ENCODE data around the gene BABAM2.

The BABAM2 gene

GRCh38 chr2:28312307-28313219, 422.0 kb downstream of the BABAM2 start:
- no peak for DNase-seq (ENCODE audit: low read depth in 2 of 2)

GRCh38 chr2:28313220-28313784, 422.8 kb downstream of the BABAM2 start:
- DNase-seq (ENCODE audit: low read depth in 2 of 2), result no peak

- no peak for DNase-seq (ENCODE audit: low read depth in 2 of 2)
These were observed 424.4 kb downstream of the BABAM2 start for GRCh38 chr2:28314968-28315367.

DNA sequence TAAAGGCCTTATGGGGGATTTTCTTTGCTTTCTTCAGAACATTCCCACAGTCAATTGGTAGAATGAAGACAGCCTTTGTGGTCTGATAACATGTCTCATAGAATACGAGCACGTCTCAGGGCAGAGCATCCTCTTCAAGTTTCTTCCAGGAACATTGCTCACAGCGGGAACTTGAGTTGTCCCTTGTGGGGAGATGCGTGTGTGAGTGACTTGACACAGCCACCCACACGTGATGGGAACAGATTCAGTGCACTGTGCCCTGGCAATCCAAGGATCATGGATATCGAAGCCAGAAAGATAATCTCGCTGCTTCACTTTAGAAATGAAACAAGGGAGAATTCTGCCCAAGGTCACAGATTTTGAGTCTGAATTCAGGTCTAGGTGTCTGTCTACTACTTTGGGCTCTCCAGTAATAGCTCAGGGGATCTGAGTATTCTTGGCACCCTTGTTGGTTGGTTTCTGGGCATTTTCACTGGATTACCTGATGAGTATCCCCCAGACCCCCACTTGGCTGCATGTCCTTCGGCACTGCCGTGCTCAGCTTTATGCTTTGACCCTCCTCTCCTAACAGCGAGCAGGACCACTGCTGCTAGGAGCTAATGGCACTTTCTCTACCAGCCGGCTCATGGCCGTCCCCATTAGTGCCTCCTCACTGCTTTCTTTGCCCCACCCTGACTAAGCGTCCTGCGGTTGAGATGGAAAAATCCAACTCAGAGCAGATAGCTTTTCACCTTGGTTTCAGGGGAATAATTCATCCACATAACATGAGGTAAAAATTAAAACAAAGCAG, 426.2 kb downstream of the BABAM2 start:
- DNase-seq (ENCODE audit: low read depth in 2 of 2), result no peak

DNA sequence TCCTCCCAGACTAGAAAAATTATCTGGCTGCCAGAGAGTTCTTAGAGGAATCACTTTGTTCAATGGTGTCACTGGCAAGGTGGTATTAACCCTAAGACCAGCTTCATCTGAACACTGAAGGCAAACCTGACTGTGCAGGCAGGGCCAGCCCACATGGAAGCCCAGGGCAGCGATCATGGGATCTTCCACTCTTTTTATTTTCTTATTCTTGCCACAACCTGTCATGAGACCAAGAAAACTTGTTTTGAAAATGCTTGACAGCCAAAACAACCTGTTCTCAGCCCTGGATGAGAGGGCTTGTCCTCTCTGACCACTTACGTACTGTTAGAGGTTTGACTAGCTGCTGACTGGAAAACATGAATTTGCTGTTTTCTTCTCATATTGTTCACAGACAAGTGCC, 426.9 kb downstream of the BABAM2 start:
- DNase-seq (ENCODE audit: low read depth in 2 of 2), result no peak

- no peak for DNase-seq (ENCODE audit: low read depth in 2 of 2)
These were observed 427.5 kb downstream of the BABAM2 start for GRCh38 chr2:28318023-28318422.

DNA sequence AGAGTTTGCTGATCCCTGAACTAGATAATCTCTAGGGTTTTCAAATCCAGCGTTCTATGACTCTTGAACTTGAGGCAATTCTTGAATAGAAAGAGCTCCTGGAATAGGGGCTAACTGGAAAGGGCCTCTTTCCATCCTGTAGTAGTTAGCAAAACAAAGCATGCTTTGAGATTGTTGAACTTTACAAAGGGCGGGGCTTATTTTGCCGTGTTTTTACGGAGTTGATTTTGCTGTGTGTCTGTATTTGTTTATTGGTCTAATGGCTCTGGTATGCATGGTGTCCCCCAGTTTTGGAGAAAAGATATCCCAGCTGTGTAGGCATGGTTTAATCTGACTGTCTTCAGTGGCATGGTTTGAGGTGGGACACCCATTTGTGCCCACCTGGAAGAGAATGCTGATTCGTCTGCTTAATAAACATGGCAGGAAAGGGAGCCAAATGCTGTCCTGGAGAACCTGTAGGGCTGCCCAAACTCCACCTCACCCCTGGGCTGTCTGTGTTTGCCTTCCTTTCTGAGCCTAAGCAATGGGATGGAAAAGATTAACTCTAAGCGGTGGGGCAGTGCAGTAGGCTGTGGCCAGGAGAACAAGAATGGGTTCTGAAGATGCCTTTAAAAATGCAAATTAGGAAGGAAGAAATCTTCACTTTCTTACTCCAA, 428.1 kb downstream of the BABAM2 start:
- DNase-seq (ENCODE audit: low read depth in 2 of 2), result no peak

DNA sequence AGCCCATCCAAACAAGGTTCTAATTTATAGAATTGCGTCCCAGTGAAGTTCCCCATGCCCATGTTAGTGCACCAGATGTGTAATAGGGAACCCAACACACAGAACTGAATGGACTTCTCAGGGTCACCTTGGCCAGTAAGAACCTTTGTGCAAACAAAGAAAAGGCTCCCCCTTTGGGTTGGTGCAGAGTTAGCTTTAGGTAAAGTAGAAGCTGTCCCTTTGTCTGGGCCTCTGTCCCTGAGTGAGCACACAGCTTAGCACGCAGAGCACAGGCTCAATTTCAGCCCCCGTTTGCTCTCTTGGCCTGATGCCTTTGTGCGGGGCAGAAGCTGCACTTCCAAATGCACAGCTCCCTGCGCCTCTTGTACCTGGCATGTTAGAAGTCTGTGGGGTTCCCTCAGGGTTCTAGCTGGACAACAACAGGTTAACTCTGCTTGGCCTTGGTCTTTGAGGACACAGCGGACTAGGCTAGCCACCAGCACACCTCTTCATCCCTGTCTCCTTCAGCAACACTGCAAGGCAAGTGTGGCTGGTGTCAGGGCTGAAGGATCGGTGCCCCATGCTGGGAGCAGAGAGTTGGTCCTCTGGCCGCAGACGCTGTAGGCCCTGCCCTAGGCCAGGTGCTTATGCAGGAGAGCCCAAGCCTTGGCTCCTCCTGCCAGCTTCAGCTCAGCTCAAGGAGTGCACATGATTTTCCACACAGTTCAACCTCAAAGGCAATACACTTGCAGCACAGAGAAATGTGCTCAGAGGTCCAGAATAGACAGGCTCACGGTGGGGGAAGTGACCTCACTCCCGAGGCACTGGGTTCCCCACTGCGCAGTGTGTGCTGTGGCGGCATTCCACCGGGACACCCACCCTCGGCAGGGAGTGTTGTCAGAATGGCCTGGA, 428.8 kb downstream of the BABAM2 start:
- no peak for DNase-seq (ENCODE audit: low read depth in 2 of 2)

DNA sequence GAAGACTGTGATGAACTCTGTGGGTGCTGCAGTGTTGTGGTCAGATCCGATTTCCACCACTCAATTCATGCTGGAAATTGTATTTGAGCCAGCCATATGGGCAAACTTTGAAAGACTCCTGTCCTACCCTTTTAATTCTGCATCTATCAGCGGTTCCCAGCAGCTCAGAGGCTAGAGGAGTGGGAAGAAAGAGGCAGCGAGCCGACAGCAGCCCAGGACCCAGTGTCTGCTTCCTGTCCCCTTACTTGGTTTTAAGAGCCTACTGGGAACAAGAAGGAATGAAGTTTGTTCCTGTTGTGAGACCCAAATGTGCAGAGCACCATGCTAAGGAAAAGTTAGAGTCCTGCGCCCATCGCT, 429.5 kb downstream of the BABAM2 start:
- DNase-seq (ENCODE audit: low read depth in 2 of 2), result no peak

GRCh38 chr2:28320371-28320770, 429.8 kb downstream of the BABAM2 start:
- no peak for DNase-seq (ENCODE audit: low read depth in 2 of 2)

GRCh38 chr2:28321426-28321825, 430.9 kb downstream of the BABAM2 start:
- no peak for DNase-seq (ENCODE audit: low read depth in 2 of 2)

DNA sequence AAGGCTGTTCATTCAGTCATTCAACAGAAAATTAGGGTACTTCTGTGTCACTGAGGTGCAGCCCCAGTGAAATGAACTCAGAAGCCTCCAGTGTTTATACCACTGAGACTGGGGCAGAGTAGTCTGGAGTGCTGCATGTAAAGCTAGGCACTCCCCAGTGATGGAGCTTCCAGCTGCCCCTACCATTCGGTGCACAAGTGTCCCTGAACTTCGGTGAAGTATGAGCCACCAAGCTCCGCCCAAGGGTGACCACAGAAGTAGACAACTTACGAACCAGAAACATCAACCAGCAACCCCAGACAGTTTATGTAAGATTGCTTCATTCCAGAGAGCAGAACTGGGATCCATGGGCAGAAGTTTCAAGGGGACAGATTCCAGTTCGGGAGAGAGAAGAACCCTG, 431.5 kb downstream of the BABAM2 start:
- DNase-seq (ENCODE audit: low read depth in 2 of 2), result no peak

DNA sequence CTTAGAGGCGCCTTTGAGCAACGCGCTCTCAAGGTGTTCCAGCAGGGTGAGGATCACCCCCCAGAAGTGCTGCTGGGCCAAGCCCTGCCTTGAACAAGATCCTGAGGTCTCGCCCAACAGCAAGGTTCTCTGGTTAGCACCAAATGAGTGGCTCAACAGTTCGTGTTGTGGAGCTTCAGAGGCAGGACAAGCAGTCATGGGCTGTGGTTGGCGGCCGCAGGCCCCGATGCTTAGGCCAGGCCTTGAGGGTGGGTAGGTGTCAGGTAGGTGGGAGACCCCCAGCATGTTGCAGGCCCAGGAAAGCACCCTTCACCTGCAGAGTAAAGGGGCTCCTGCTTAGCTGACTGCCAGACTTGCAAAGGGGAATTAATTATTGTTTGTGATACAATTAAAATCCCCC, 431.9 kb downstream of the BABAM2 start:
- DNase-seq (ENCODE audit: low read depth in 2 of 2), result no peak

DNA sequence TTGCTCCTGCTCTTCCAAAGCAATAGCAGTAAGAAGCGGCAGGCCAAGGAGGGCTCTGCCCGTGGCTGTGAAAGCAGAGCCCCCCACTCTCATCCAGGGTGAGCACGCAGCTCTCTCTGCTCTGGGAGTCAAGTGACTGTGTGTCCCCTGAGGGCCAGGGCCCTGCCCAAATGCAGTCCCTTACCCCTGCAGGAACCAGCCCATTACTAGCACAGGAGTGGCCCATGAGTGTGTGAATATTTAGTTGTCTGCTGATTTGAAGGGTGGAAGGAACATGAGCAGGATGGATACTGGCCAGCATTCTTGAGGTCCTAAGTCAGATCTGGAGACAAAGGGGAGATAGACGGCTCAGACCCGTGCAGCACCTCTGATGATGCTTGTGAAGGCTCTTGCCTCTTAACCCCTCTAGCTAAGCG, 432.5 kb downstream of the BABAM2 start:
- DNase-seq (ENCODE audit: low read depth in 2 of 2), result no peak

- no peak for DNase-seq (ENCODE audit: low read depth in 2 of 2)
These were observed 434.6 kb downstream of the BABAM2 start for GRCh38 chr2:28325173-28325566.

- DNase-seq (ENCODE audit: low read depth in 2 of 2), result no peak
These were observed 435.3 kb downstream of the BABAM2 start for GRCh38 chr2:28325567-28326468.

- DNase-seq (ENCODE audit: low read depth in 2 of 2), result no peak
These were observed 435.9 kb downstream of the BABAM2 start for GRCh38 chr2:28326469-28326805.

GRCh38 chr2:28326881-28327505, 436.5 kb downstream of the BABAM2 start:
- DNase-seq (ENCODE audit: low read depth in 2 of 2), result no peak

- DNase-seq (ENCODE audit: low read depth in 2 of 2), result no peak
These were observed 437.0 kb downstream of the BABAM2 start for GRCh38 chr2:28327581-28327955.

Data from stimulated activated CD4-positive, alpha-beta T cell treated with anti-CD3 and anti-CD28 coated beads, Interleukin-15, amount 100 ng/mL, for 48 hours (primary cell).